Ramos (cell line): ENCODE measurements around the gene DDX54.

Experiments
- in situ Hi-C: fragments of 300-500 bp; cut with MboI; formaldehyde crosslinking; loops from one replicate; pipeline ENCODE4 v1.14.3; 2022; ENCODE audit warnings: low sequenced_read_pairs; ENCODE audit not compliant: unreplicated experiment

The DDX54 gene

GRCh38 chr12:113196582-113196981 lies 11.3 kb upstream of the DDX54 start:
- in situ Hi-C loops: loop anchor here (10.0 kb wide), 2 partner anchors 118 to 238 kb away; no protein-coding TSS in a partner anchor

GRCh38 chr12:113195598-113195997 lies 10.3 kb upstream of the DDX54 start:
- in situ Hi-C loops: loop anchor here (10.0 kb wide), 2 partner anchors 119 to 239 kb away; no protein-coding TSS in a partner anchor

- in situ Hi-C loops: loop anchor here (10.0 kb wide), 2 partner anchors 120 to 240 kb away; no protein-coding TSS in a partner anchor
Measured at GRCh38 chr12:113194971-113195391, 9.7 kb upstream of the DDX54 start.

- in situ Hi-C loops: loop anchor here (10.0 kb wide), 2 partner anchors 124 to 244 kb away; no protein-coding TSS in a partner anchor
Measured at GRCh38 chr12:113191227-113191626, 5.9 kb upstream of the DDX54 start.

GRCh38 chr12:113190761-113191160 lies 5.5 kb upstream of the DDX54 start:
- in situ Hi-C loops: loop anchor here (10.0 kb wide), 2 partner anchors 124 to 244 kb away; no protein-coding TSS in a partner anchor

- in situ Hi-C loops: no loop called here
Measured at GRCh38 chr12:113189361-113189760, 4.1 kb upstream of the DDX54 start.

GRCh38 chr12:113186666-113187325 lies 1.5 kb upstream of the DDX54 start:
- in situ Hi-C loops: no loop called here

GRCh38 chr12:113186033-113186365 lies 721 bp upstream of the DDX54 start:
- in situ Hi-C loops: no loop called here

GRCh38 chr12:113184900-113185179 lies 438 bp downstream of the DDX54 start:
- in situ Hi-C loops: loop anchor here (5.0 kb wide), 1 partner anchor 188 kb away; no protein-coding TSS in a partner anchor

GRCh38 chr12:113184098-113184899 lies 979 bp downstream of the DDX54 start:
- in situ Hi-C loops: loop anchor here (5.0 kb wide), 1 partner anchor 187 kb away; no protein-coding TSS in a partner anchor

GRCh38 chr12:113183030-113183589 lies 2.2 kb downstream of the DDX54 start:
- in situ Hi-C loops: loop anchor here (5.0 kb wide), 1 partner anchor 186 kb away; no protein-coding TSS in a partner anchor

GRCh38 chr12:113181975-113182374 lies 3.3 kb downstream of the DDX54 start:
- in situ Hi-C loops: loop anchor here (5.0 kb wide), 1 partner anchor 185 kb away; no protein-coding TSS in a partner anchor

- in situ Hi-C loops: loop anchor here (5.0 kb wide), 1 partner anchor 183 kb away; no protein-coding TSS in a partner anchor
Measured at GRCh38 chr12:113180333-113180732, 4.9 kb downstream of the DDX54 start.

GRCh38 chr12:113179023-113179422 lies 6.3 kb downstream of the DDX54 start:
- in situ Hi-C loops: no loop called here

- in situ Hi-C loops: loop anchor here (5.0 kb wide), 1 partner anchor 127 kb away; no protein-coding TSS in a partner anchor
Measured at GRCh38 chr12:113174461-113175384, 10.6 kb downstream of the DDX54 start.

- in situ Hi-C loops: loop anchor here (5.0 kb wide), 1 partner anchor 126 kb away; no protein-coding TSS in a partner anchor
Measured at GRCh38 chr12:113173081-113173698, 12.1 kb downstream of the DDX54 start.

- in situ Hi-C loops: loop anchor here (5.0 kb wide), 1 partner anchor 125 kb away; no protein-coding TSS in a partner anchor
Measured at GRCh38 chr12:113172185-113172584, 13.1 kb downstream of the DDX54 start.

- in situ Hi-C loops: loop anchor here (5.0 kb wide), 1 partner anchor 124 kb away; no protein-coding TSS in a partner anchor
Measured at GRCh38 chr12:113171543-113171942, 13.7 kb downstream of the DDX54 start.

GRCh38 chr12:113170926-113171325 lies 14.4 kb downstream of the DDX54 start:
- in situ Hi-C loops: loop anchor here (5.0 kb wide), 1 partner anchor 124 kb away; no protein-coding TSS in a partner anchor
